ENCODE measurements around the gene PDE8A.

- TF ChIP-seq, protein P1, sequence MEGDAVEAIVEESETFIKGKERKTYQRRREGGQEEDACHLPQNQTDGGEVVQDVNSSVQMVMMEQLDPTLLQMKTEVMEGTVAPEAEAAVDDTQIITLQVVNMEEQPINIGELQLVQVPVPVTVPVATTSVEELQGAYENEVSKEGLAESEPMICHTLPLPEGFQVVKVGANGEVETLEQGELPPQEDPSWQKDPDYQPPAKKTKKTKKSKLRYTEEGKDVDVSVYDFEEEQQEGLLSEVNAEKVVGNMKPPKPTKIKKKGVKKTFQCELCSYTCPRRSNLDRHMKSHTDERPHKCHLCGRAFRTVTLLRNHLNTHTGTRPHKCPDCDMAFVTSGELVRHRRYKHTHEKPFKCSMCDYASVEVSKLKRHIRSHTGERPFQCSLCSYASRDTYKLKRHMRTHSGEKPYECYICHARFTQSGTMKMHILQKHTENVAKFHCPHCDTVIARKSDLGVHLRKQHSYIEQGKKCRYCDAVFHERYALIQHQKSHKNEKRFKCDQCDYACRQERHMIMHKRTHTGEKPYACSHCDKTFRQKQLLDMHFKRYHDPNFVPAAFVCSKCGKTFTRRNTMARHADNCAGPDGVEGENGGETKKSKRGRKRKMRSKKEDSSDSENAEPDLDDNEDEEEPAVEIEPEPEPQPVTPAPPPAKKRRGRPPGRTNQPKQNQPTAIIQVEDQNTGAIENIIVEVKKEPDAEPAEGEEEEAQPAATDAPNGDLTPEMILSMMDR (IDR thresholded peaks at IDR 0.05; ENCODE audit: low read length): no peak
- TF ChIP-seq EZH2phosphoT487 (IDR thresholded peaks at IDR 0.05; ENCODE audit: low read length) (no peak), EZH2 (optimal IDR thresholded peaks at IDR 0.05; ENCODE audit: low read depth, low read length) (no peak)
Measured at GRCh38 chr15:85026304-85027032, 44.8 kb downstream of the PDE8A start.
